HG03575 (cell line): ENCODE measurements around the gene PAPSS1.
"Not testable (repeated sequence)": the region's sequence is repeated elsewhere in the genome, so short reads cannot be mapped to it uniquely, and the experiment has no call there.

Experiments
- ATAC-seq: cut with Tn5 transposase; IDR thresholded peaks from one replicate; pipeline ENCODE4 v1.9.1; 2021; ENCODE audit not compliant: unreplicated experiment, insufficient number of reproducible peaks, low FRiP score; ENCODE audit errors: extremely low read depth

Gene PAPSS1

DNA sequence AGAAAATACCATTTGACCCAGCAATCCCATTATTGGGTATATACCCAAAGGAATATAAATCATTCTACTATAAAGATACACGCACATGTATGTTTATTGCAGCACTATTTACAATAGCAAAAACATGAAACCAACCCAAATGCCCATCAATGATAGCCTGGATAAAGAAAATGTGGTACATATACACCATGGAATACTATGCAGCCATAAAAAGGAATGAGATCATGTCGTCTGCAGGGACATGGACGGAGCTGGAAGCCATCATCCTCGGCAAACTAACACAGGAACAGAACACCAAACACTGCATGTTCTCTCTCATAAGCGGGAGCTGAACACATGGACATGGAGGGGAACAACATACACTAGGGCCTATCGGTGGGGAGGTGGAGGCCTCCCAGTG lies 23.8 kb downstream of the PAPSS1 start:
- ATAC-seq = not testable (repeated sequence)

DNA sequence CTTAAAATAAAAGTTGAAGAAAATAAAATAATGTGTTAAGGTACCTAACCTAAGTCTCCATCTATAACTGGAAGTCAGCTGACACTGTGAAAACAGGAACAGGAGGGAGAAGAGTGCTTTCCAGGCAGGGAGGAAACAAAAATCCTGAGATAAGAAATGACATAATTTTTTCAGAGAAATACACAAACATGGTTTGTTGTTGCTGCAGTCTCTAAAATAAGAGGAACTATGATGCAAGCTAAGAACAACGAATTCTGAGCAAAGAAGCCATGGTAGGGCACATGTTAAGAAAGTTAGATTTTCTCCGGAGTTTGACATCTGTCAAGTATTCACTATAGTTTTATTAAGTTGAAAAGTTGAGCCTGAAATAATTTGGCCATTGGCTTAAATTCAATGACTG lies 26.9 kb downstream of the PAPSS1 start:
- ATAC-seq = no peak

DNA sequence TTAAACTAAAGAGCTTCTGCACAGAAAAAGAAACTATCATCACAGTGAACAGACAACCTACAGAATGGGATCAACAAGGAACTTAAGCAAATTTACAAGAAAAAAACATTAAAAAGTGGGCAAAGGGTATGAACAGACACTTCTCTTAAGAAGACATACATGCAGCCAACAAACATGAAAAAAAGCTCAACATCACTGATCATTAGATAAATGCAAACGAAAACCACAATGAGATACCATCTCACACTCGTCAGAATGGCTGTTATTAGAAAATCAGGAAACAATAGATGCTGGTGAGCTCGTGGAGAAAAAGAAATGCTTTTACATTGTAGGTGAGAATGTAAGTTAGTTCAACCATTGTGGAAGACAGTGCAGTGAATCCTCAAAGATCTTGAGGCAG lies 27.8 kb downstream of the PAPSS1 start:
- no peak for ATAC-seq

DNA sequence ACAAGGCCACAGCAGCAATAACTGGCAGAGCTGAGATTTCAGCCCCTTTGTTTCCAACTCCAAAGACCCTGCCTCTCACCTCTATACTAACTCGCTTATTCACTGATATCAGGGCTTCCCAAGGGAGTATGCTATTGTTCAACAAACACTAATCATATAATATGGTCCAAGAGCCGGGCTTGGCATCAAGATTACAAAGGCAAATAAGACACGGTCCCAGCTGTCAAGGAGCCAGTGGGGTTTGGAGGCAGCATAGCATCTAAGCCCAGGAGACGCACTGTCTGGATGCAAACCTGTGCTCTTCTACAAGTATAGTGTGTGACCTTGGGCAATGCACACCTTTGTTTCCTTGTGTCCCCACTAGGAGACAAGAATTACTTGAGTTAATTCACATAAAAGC lies 28.7 kb downstream of the PAPSS1 start:
- no peak for ATAC-seq

DNA sequence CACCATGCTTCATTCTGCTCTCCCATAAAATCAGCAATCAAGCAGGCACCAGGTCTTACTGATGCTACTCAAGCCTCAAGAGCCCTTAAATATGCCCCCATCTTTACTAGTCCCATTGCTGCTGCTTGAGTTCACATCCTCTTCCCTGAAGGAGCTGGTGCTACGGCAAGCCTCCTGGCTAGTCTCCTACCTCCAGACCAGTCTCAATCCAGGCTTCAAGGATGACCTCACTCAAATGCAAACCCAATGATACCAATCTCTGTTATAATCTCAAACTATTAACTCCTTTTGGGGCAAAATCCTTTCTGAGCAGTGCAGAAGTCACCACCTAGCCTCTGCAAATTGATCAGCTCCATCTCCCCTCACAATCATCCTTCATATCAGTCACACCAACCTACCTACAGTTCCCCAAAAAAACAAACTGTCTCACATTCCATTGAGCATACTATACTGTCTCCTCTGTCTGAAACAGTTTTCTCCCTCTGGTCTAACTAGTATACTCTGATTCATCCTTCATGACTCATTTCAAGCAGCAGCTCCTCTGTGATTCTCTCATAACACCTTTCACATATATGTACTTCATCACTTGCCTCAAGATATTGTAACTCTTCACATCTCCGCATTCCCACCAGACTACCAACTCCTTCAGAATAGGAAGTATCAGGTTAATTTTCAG lies 30.0 kb downstream of the PAPSS1 start:
- peak; percentile 55 for ATAC-seq

DNA sequence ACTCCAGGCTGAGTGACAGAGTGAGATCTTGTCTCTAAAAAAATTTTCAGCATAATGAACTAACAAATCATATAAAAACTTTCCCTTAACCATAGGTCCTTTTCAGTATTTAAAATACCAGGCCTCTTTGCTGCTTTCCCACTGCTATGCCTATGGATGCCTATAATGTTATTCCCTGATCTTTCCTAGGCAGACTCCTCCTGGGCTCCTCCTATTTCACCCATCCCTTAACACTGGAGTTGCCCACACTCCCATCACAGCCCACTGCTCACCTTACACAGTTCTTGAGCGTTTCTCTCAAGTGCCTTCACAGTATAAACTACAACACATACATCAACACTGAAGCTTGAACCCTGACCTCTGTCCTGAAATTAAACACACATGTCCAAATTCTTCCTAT lies 31.6 kb downstream of the PAPSS1 start:
- ATAC-seq = no peak

DNA sequence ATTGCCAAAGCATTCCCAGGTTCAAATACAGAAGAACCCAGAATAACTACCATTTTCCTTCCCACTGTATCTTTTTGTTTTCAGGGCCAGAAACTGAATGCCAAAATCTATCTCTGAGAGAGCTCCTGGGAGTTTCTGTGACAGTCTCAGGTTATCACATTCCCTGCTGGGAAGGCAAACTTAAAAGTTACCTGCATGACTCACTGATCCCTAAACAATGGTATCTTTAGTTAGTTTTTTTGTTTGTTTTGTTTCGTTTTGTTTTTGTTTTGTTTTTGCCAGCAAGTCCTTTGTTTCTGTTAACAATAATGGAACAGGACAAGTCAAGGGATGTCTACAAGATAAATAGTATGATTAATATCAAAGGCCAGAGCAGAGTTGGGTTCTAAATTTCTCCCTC lies 34.3 kb downstream of the PAPSS1 start:
- ATAC-seq = no peak

DNA sequence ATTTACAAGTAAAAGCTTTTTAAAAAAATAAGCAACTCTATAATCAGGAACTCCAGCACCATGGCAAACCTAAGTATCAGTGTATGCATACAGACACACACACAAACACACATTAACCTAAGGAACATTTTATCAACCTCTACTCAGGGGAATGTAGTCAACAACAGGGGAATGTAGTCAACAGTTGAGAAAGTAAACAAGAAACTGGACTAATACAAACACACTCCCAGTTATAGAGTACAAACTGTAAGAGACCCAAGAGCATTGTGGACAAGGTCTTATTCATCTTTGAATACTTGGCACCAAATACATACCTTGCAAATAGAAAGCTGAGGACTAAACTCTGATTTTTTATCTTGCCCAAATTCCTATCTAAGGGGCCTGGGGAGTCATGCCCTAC lies 36.2 kb downstream of the PAPSS1 start:
- no peak for ATAC-seq

DNA sequence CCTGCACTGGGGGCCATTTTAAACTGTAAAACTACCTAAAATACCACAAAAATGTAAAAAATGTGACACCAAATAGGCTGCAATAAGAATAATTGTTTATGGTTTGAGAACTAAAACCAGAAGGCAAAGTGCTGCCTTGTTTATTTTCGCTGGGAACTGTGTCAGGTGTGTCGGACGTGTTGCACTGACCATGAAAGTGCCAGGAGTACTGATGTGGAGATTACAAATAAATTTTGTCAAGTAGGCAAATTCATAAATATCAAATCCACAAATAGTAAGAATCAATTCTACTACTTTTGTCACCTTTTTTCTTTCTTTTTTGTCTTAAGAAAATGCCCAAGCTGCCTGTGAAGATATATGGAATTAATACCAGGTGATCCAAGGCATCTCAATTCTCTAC lies 37.7 kb downstream of the PAPSS1 start:
- no peak for ATAC-seq

DNA sequence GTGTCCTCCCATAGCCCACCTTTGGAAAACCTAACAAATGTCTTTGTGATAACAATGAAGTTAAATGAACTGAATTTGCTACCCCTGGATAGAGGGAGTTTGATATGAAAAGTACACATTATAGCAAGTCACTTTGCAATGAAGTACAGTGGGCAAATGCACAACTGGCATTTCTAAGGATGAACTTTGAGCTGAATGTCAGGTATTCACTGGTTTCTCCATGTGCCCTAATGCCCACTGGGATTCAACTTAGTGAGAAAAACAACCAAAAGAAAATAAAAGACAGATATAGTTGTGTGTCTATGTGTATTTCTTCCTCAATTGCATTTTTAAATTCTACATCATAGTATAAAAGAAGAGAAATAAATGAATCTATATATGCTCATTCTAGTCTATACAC lies 51.0 kb downstream of the PAPSS1 start:
- no peak for ATAC-seq

DNA sequence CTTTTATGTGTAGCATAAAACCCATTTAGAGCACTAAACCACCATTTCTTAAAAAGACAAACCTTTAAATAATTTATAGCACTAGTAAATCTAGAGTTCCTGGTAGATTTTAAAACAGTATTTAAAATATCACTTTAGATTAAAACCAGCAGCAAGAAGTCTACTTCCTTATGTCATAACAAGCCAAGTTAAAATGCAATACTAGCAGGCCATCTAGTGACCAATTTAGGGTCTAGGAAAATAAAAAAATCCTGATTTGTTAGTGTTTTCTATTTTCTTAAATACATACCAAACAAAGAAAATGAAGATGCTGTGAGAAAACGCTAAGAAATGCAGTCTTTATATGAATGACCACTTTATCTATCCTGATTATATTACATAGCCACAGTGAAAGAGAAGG lies 53.9 kb downstream of the PAPSS1 start:
- no peak for ATAC-seq

DNA sequence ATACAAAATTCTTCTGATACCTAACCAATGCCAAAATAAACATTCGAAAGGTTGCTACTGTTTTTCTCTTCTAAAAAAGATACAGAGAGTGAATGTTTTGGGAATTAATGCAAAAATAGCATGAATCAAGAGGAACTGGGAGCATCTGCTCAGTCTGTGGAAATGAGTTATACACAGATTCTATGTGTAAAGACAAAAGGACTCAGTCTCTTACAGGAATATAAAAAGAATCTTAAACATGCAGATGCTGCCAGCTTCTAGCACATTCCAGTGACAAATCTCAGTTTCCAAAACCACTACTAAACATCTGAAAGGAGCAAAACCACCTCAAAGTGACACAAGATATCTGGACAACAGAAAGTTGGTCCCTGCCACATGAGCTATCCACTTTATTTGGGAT lies 55.0 kb downstream of the PAPSS1 start:
- ATAC-seq = no peak

DNA sequence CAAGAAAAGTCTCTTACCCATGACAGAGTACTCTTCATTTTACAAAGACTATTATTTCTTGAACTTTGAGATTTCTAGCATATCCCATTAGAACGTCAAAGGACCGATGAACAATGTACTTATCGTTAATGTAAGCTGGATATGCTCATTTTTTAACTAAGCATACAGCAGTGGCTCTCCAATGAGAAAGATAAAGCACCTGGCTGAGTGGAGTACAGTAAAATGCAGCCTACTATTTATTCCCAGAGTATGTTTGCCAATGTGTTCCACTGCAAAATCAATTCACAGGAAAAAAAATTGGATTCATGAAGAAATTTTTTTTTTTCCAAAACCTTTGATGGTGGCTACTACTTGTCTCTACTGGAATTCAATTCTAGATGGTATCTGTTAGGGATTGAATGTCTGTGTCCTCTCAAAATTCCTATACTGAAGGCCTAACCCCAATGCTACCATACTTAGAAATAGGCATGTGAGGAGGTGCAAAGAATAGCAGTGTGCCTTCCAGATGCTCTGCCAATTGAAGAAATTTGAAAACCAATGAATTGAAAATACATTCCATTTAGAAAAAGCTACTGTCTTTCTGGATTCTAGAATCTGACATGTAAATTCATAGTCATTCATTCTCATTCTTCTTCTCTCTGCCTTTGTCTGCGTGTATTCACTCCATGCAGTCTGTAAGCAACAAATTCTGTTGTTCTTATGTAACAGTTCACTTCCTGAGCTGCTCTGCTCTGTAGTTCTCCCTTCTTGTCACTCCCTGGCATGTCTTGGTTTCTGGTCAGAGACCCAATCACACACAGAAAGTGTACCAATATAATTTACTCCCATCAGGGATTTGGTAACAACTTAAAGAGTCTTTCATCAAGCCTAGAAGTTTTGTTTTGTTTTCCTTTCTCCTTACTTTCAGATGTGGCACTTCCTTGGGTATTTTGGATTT lies 61.4 kb downstream of the PAPSS1 start:
- no peak for ATAC-seq

DNA sequence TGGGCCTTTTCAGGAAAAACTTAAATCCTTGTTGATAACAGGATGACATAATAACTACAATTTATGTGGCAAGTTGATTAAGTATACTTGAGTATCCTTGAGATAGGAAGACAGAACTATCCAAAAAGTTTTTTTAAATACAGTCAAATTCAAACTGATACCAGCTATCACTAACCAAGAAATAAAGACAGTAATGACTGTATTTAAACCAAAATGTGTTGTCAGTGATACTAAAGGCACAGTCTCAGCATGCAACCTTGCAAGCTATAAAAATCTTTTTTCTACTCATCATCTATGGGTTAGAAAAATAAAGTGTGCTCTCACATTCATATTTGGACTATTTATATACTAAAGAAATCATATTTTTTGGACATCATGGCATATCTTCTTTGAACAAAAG lies 64.7 kb downstream of the PAPSS1 start:
- ATAC-seq = no peak

DNA sequence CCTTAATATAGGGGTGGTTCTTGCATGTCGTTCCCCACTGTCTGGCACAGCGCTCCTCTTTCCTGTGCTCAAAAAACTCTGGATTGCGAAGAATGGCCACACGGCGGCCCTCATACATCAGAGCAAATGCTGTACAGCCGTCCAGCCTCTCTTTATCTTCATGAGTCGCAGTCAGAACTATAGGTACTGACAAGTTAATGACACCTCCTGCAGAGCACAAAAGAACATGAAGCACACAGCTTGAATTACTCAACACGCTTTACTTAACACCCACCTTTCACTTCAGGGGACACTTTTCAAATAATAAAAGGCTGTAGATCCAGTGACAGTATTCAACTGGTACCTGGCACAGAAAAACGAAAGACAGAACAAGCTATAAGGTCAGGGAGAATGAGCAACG lies 65.3 kb downstream of the PAPSS1 start:
- no peak for ATAC-seq

DNA sequence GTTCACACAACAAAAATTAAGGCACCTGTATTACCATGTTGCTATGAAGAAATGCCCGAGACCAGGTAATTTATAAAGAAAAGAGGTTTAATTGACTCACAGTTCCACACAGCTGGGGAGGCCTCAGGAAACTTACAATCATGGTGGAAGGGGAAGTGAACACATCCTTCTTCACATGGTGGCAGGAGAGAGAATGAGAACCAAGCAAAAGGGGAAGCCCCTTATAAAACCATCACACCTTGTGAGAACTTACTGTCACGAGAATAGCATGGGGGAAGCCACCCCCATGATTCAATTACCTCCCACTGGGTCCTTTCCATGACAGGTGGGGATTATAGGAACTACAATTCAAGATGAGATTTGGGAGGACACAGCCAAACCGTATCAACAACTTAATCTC lies 68.6 kb downstream of the PAPSS1 start:
- ATAC-seq = not testable (repeated sequence)

DNA sequence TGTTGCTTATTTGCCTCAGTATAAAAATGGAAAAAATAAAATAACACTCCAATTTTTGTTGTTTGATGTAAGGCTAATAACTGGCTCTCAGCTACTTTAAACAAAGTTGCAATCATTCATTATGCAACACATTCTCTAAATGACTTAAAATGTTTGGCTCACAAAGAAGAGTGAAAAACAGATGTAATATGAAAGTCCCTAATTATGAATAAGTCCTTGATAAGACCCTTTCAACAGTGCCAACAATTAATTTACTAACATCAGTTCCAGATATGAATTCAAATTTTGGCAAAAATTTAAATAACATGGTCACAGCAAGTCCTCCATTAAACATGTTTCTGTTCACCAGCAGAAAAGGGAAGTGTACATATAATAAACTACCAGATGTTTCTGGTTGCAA lies 69.8 kb downstream of the PAPSS1 start:
- ATAC-seq = no peak

DNA sequence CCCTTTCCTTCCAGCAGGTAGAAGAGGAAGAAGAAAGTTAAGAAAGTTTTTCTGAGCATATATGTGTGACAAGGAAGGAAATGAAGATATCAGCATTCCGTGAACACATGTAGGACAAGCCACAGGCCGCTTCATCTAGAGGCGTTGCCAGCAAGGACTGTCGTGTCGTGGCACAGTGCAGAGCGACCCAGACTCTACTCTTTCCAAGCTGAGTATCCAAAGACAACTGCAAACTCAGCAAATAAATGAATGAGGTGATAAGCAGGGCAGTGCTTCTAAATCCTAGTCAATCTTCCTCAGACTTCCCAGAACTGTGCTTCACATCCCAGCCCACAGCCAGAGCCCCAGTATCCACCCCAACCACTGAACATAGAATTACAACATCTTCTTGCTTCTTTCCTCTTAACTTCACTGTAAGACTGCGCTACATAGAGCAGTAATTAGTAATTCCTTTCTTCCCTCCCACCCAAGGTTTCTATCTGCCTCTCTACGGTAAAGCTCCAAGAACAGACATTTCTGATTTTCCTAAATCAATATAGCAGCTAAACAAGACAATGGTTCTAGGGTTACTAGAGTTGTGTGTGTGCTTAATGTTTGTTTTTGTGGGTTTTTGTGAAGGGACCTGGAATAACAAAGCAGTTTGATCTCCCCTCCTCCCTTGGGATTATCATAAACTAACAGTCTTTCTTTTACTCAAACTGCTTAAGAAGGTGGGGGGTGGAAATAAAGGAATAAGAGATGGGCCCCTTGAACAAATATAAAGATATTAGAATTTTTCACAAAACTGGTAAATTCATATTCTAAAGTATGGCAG lies 71.6 kb downstream of the PAPSS1 start:
- no peak for ATAC-seq

DNA sequence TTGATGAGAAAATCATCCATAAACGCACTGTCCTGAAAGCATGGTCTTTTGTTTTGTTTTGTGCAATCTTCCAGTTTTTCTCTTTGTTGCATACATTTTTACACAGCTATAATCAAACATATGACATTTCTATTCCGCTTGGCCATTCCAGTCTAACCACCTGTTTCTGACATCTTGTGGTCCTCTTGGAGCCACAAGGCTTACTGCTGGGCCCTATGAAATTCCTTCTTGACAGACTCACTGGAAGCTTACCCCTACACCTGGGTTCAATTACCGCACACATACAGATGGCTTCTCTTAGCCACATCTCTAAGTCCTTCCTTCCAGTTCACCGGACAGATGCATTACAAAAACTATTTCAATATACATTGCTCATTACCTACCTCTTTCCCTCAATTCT lies 72.4 kb downstream of the PAPSS1 start:
- ATAC-seq = no peak

DNA sequence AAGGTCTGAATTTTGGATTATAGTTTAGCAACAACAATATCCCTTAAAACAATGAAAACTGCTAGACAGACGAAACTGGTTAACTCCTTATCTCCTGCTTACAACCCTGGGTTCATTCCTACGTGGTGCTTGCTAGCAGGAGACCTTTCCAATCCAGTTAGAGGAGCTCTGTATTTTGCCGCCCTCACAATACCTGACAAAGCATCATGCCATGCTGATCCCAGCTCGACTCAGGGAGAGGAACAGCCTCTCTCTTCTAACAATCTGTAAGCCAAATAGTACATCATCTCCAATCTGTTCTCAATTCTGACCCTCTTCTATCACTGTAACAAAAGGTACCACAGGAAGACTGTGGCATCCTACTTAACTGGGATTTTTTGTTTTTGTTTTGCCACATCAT lies 74.4 kb downstream of the PAPSS1 start:
- ATAC-seq = no peak
